Measurements from ENCODE around the gene CHST11. TPM values are rescaled to one million over a fixed set of nuclear protein-coding genes. Genes with fewer than 3 reads are reported as not detected.

Gene CHST11
- total RNA-seq, 3 donors from 2014 or later: 12.5 to 16.4 (median 15.5) TPM

DNA sequence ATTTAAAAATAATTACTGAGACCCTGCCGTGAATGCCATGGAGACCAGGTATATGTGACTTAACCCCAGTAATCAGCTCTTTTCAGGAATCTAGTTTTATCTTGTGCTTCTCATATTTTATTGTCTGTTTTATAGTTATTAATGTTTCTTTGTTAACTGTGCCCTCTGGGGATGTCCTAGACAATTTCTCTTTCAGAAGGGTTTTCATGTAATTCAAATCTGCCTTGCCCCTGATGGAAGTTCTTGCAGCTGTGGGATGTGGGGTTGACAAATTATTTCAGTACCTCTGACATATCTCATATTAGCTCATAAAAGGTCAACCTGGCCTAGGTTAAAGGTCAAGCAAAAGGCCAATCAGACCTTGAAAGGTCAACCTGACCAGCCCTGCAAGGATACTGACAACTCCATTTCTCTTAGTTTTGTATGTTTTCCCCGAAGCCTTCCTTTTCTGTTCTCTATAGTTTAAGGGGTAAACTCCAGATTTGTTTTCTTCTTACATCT lies 319.0 kb downstream of the CHST11 start:
- TF ChIP-seq, protein P1, sequence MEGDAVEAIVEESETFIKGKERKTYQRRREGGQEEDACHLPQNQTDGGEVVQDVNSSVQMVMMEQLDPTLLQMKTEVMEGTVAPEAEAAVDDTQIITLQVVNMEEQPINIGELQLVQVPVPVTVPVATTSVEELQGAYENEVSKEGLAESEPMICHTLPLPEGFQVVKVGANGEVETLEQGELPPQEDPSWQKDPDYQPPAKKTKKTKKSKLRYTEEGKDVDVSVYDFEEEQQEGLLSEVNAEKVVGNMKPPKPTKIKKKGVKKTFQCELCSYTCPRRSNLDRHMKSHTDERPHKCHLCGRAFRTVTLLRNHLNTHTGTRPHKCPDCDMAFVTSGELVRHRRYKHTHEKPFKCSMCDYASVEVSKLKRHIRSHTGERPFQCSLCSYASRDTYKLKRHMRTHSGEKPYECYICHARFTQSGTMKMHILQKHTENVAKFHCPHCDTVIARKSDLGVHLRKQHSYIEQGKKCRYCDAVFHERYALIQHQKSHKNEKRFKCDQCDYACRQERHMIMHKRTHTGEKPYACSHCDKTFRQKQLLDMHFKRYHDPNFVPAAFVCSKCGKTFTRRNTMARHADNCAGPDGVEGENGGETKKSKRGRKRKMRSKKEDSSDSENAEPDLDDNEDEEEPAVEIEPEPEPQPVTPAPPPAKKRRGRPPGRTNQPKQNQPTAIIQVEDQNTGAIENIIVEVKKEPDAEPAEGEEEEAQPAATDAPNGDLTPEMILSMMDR (IDR thresholded peaks at IDR 0.05): no peak
- no peak for TF ChIP-seq POLR2AphosphoS5 (IDR thresholded peaks at IDR 0.05)
- TF ChIP-seq POLR2A (IDR thresholded peaks at IDR 0.05): no peak
- Histone ChIP-seq H3K4me1 (no peaks in the 10 kb centered on the region), H3K27me3 (no peaks in the 10 kb centered on the region), H3K4me3 (no peak overlapping the region), H3K36me3 (no peaks in the 10 kb centered on the region), H3K27ac (no peak overlapping the region), H3K9me3 (peaks cover 5 to 32% of the 10 kb centered on the region in 2 donors)
- no peak for DNase-seq (ENCODE audit: low spot score in 2 of 2)
- intact Hi-C loops (cut with DNase I; ENCODE audit: low total_unique reads): no loop called here

DNA sequence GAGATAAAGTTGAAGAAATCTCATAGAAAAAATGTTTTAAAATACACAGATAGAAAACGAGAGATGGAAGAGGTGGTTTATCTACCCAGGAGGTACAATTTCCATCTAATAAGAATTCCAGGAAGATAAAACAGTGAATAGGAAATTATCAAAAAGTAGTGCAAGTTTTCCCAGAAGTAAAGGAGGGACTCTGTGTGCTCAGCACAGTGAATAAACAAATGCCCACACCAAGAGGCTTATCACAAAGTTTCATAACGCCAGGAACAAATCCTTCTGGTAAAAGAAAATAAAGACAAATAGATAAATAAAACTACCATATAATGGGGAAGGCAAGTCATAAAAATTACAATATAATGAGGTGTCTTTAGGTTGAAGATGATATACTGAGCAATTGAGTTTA lies 322.4 kb downstream of the CHST11 start:
- TF ChIP-seq, protein P1 (IDR thresholded peaks at IDR 0.05): no peak
- TF ChIP-seq POLR2AphosphoS5 (IDR thresholded peaks at IDR 0.05): no peak
- TF ChIP-seq POLR2A (IDR thresholded peaks at IDR 0.05): no peak
- peaks cover 5 to 14% of the 10 kb centered on the region in 2 donors for H3K9me3 ChIP-seq
- no peaks in the 10 kb centered on the region for H3K36me3 ChIP-seq
- intact Hi-C loops (cut with DNase I; ENCODE audit: low total_unique reads): no loop called here
- no peaks in the 10 kb centered on the region for H3K27me3 ChIP-seq
- H3K4me1 ChIP-seq: no peaks in the 10 kb centered on the region
- no peak overlapping the region for H3K27ac ChIP-seq
- H3K4me3 ChIP-seq: no peak overlapping the region
- DNase-seq (ENCODE audit: low spot score in 2 of 2): no peak

DNA sequence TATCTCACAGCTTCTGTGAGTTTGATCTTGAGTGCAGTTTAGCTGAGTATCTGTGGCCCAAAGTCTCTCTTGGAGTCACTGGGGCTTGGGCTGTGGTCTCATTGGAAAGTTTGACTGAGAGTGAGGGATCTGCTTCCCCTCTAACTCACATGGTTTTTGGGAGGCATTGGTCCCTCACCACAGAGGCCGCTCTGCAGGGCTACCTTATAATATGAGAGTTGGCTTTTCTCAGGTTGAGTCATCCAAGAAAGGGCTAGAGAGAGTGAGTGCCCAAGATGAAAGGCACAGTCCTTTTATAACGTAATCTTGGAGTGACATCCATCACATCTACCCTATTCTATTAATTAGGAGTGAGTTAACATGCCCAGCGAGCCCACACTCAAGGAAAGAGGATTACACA lies 325.5 kb downstream of the CHST11 start:
- no peaks in the 10 kb centered on the region for H3K27me3 ChIP-seq
- no peaks in the 10 kb centered on the region for H3K4me1 ChIP-seq
- no peak for DNase-seq (ENCODE audit: low spot score in 2 of 2)
- H3K9me3 ChIP-seq: peaks cover 5 to 14% of the 10 kb centered on the region in 2 donors
- intact Hi-C loops (cut with DNase I; ENCODE audit: low total_unique reads): no loop called here
- H3K36me3 ChIP-seq: no peaks in the 10 kb centered on the region
- no peak overlapping the region for H3K4me3 ChIP-seq
- TF ChIP-seq POLR2A (IDR thresholded peaks at IDR 0.05) (no peak), POLR2AphosphoS5 (IDR thresholded peaks at IDR 0.05) (no peak)
- TF ChIP-seq, protein P1 (IDR thresholded peaks at IDR 0.05): no peak
- H3K27ac ChIP-seq: no peak overlapping the region

DNA sequence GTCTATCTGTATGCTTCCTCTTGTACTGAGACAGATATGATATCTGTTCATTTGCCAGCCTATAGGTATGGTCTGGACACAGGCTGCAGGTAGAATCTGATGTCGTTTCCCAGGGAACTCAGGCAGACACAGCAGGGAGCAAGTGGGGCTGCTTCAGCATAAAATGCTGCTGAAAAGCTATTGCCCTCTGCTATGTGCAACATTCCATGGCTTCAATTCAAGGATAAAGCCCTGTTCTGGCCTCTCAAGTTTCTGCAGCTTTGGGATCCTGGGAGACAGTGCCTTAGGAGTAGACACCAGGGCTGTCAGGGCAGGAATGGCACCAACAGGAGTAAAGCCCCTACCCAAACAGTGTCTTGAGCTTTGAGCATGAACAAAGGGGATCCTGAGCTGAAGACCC lies 327.8 kb downstream of the CHST11 start:
- DNase-seq (ENCODE audit: low spot score in 2 of 2): no peak
- no peaks in the 10 kb centered on the region for H3K27me3 ChIP-seq
- TF ChIP-seq POLR2A (IDR thresholded peaks at IDR 0.05) (no peak), POLR2AphosphoS5 (IDR thresholded peaks at IDR 0.05) (no peak)
- H3K36me3 ChIP-seq: no peaks in the 10 kb centered on the region
- H3K9me3 ChIP-seq: peaks cover 5 to 14% of the 10 kb centered on the region in 2 donors
- H3K27ac ChIP-seq: no peak overlapping the region
- intact Hi-C loops (cut with DNase I; ENCODE audit: low total_unique reads): no loop called here
- no peaks in the 10 kb centered on the region for H3K4me1 ChIP-seq
- no peak overlapping the region for H3K4me3 ChIP-seq

DNA sequence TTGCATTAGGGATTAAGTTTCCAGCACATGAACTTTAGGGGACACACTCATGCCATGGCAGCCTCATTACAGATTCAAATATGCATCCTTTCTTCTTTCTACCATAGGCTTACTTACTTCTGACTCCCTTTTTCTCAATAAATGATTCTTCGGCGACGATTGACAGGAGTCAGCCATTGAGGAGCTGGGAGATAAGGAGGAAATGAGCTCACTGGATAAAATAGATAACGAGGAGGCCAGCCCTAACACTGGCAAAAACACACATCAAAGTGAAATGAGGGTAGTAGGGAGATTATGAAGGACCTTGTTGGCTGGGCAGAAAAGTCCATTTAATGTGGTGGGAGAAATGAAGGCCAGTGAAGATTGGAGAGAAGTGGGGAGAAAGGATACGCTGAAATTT lies 329.1 kb downstream of the CHST11 start:
- Histone ChIP-seq H3K4me1 (no peaks in the 10 kb centered on the region), H3K27ac (no peak overlapping the region), H3K36me3 (no peaks in the 10 kb centered on the region), H3K9me3 (peaks cover 0 to 4% of the 10 kb centered on the region in 2 donors), H3K4me3 (no peak overlapping the region), H3K27me3 (no peaks in the 10 kb centered on the region)
- no peak for DNase-seq (ENCODE audit: low spot score in 2 of 2)
- no peak for TF ChIP-seq POLR2AphosphoS5 (IDR thresholded peaks at IDR 0.05)
- TF ChIP-seq, protein P1 (IDR thresholded peaks at IDR 0.05): no peak
- TF ChIP-seq POLR2A (IDR thresholded peaks at IDR 0.05): no peak
- intact Hi-C loops (cut with DNase I; ENCODE audit: low total_unique reads): no loop called here

DNA sequence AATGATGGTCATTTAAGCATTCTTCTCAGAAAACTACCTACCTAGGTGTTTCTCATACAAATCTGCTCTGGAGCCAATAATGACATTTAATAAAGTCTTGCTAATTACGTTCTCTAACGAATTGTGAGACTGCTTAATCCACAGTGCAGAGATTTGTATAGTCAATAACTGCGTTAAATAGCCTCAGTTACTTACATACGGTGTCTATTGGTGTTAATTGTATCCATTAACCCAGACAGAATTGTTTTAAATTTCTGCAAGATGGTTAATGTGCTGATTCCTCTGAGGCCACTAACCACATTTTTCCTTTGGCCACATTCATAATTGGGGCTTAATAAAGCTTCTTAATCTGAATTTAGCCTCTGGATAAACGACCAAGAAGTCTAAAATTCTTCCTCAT lies 329.6 kb downstream of the CHST11 start:
- Histone ChIP-seq H3K4me3 (no peak overlapping the region), H3K9me3 (no peaks in the 10 kb centered on the region), H3K27ac (no peak overlapping the region), H3K36me3 (no peaks in the 10 kb centered on the region), H3K27me3 (no peaks in the 10 kb centered on the region), H3K4me1 (no peaks in the 10 kb centered on the region)
- intact Hi-C loops (cut with DNase I; ENCODE audit: low total_unique reads): no loop called here
- TF ChIP-seq POLR2A (IDR thresholded peaks at IDR 0.05) (no peak), POLR2AphosphoS5 (IDR thresholded peaks at IDR 0.05) (no peak)
- TF ChIP-seq, protein P1 (IDR thresholded peaks at IDR 0.05): no peak
- DNase-seq (ENCODE audit: low spot score in 2 of 2): no peak

All from breast epithelium (tissue), 4 donors.